HepG2 (cell line): Measurements from ENCODE around the gene CLDN15. TPM values are rescaled to one million over a fixed set of nuclear protein-coding genes. Genes with fewer than 3 reads are reported as not detected.

Experiments used
- BCLAF1 ChIP-seq: fragments of 450-650 bp; IDR thresholded peaks from 2 replicates; pipeline ENCODE4 v1.6.1; 2017; ENCODE audit warnings: mild to moderate bottlenecking
- GPBP1L1 ChIP-seq: sonication (generic); formaldehyde crosslinking; IDR thresholded peaks from 2 replicates; pipeline ENCODE4 v1.5.0; 2020; ENCODE audit warnings: mild to moderate bottlenecking, missing genetic modification reagents
- HNF4G ChIP-seq, 2 experiments: sonication (generic) in 1 of 2; formaldehyde crosslinking in 1 of 2; IDR thresholded peaks; 2 replicates each; pipeline versions ENCODE4 v1.4.0 to v1.6.1; 2011 to 2020; ENCODE audit warnings: borderline replicate concordance in 2 of 2, low read depth in 2 of 2, mild to moderate bottlenecking in 2 of 2, low read length in 1 of 2, missing genetic modification reagents in 1 of 2, moderate library complexity in 1 of 2
- MIER2 ChIP-seq: IDR thresholded peaks from 2 replicates; pipeline ENCODE4 v1.6.1; 2016; ENCODE audit warnings: missing biosample characterization, missing genetic modification reagents
- RORA ChIP-seq: sonication (generic); formaldehyde crosslinking; IDR thresholded peaks from 2 replicates; pipeline ENCODE4 v1.5.0; 2020; ENCODE audit warnings: mild to moderate bottlenecking, missing genetic modification reagents, moderate library complexity
- SALL2 ChIP-seq: sonication (generic); formaldehyde crosslinking; IDR thresholded peaks from 2 replicates; pipeline ENCODE4 v1.8.1; 2023; ENCODE audit warnings: mild to moderate bottlenecking, missing genetic modification reagents, inconsistent platforms
- ZFP36L1 ChIP-seq: sonication (generic); formaldehyde crosslinking; IDR thresholded peaks from 2 replicates; pipeline ENCODE4 v1.8.0; 2022; ENCODE audit warnings: mild to moderate bottlenecking, missing genetic modification reagents, moderate library complexity
- ZFP62 ChIP-seq: sonication (generic); formaldehyde crosslinking; IDR thresholded peaks from 2 replicates; pipeline ENCODE4 v1.4.0; 2020; ENCODE audit warnings: missing genetic modification reagents
- ZNF253 ChIP-seq: sonication (generic); formaldehyde crosslinking; IDR thresholded peaks from 2 replicates; pipeline ENCODE4 v1.8.0; 2022; ENCODE audit warnings: mild to moderate bottlenecking, missing genetic modification reagents, borderline replicate concordance
- ZNF333 ChIP-seq: sonication (generic); formaldehyde crosslinking; IDR thresholded peaks from 2 replicates; pipeline ENCODE4 v1.4.0; 2020; ENCODE audit warnings: mild to moderate bottlenecking, missing genetic modification reagents, borderline replicate concordance
- ZNF335 ChIP-seq: sonication (generic); formaldehyde crosslinking; IDR thresholded peaks from 2 replicates; pipeline ENCODE4 v1.4.0; 2020; ENCODE audit warnings: missing genetic modification reagents
- ZNF572 ChIP-seq: sonication (generic); formaldehyde crosslinking; IDR thresholded peaks from 2 replicates; pipeline ENCODE4 v1.5.1; 2020; ENCODE audit warnings: mild to moderate bottlenecking, missing genetic modification reagents
- ZNF749 ChIP-seq: sonication (generic); formaldehyde crosslinking; IDR thresholded peaks from 2 replicates; pipeline ENCODE4 v1.8.0; 2022; ENCODE audit warnings: mild to moderate bottlenecking, missing genetic modification reagents, moderate library complexity, borderline replicate concordance
- ZSCAN30 ChIP-seq: sonication (generic); formaldehyde crosslinking; IDR thresholded peaks from 2 replicates; pipeline ENCODE4 v1.5.0; 2020; ENCODE audit warnings: mild to moderate bottlenecking, missing genetic modification reagents
- polyA plus RNA-seq, 8 experiments: library from polyadenylated mRNA; depleted of rRNA in 3 of 8; stranded (reverse) in 7 of 8; unstranded in 1 of 8; fragments of >200 nt; fragmentation: Illumina TruSeq in 4 of 8; extraction: Trizol in 4 of 8; gene quantifications; 2 replicates each; pipeline versions ENCODE4 v1.2.1 to v1.2.3, GENCODE V29; 2011 to 2016; ENCODE audit warnings: low read depth in 4 of 8, missing spikeins in 1 of 8, mixed read lengths in 1 of 8; ENCODE audit not compliant: insufficient read depth in 1 of 8
- total RNA-seq, 5 experiments: library from RNA; depleted of rRNA; stranded (reverse); fragments of >200 nt; fragmentation: Illumina TruSeq; extraction: Trizol; gene quantifications; 2 replicates each; pipeline ENCODE4 v1.2.3, GENCODE V29; 2016; ENCODE audit warnings: low read depth in 1 of 5
- TF ChIP-seq, protein P1 (sequence below): sonication (generic); formaldehyde crosslinking; IDR thresholded peaks from 2 replicates; pipeline ENCODE4 v1.5.0; 2020; ENCODE audit warnings: mild to moderate bottlenecking, missing genetic modification reagents
- TF ChIP-seq, protein P2 (sequence below): sonication (generic); formaldehyde crosslinking; IDR thresholded peaks from 2 replicates; pipeline ENCODE4 v1.4.0; 2020; ENCODE audit warnings: missing genetic modification reagents, borderline replicate concordance
- TF ChIP-seq, protein P3 (sequence below): sonication (generic); IDR thresholded peaks from 2 replicates; pipeline ENCODE4 v1.6.1; 2016; ENCODE audit warnings: low read depth, borderline replicate concordance

CLDN15 gene
- total and polyA plus RNA-seq, 2 of the 13 experiments (the other 11 are each of a cell fraction or from before 2014, with no cell fraction given): 7.1 to 17.8 TPM

GRCh38 chr7:101244375-101245146 is 7.0 kb upstream of the CLDN15 start, which contains the start of gene FIS1 (continued):
- TF ChIP-seq, protein P1, sequence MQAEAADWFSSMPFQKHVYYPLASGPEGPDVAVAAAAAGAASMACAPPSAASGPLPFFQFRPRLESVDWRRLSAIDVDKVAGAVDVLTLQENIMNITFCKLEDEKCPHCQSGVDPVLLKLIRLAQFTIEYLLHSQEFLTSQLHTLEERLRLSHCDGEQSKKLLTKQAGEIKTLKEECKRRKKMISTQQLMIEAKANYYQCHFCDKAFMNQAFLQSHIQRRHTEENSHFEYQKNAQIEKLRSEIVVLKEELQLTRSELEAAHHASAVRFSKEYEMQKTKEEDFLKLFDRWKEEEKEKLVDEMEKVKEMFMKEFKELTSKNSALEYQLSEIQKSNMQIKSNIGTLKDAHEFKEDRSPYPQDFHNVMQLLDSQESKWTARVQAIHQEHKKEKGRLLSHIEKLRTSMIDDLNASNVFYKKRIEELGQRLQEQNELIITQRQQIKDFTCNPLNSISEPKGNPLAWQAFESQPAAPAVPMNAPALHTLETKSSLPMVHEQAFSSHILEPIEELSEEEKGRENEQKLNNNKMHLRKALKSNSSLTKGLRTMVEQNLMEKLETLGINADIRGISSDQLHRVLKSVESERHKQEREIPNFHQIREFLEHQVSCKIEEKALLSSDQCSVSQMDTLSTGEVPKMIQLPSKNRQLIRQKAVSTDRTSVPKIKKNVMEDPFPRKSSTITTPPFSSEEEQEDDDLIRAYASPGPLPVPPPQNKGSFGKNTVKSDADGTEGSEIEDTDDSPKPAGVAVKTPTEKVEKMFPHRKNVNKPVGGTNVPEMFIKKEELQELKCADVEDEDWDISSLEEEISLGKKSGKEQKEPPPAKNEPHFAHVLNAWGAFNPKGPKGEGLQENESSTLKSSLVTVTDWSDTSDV (CRISPR knock-in tag): 0 out of 2 replicates have a peak, but pooled peaks have one; percentile 44
- peak; percentile 40; the same call in 1 of the 2 replicates for TF ChIP-seq ZNF335 (CRISPR knock-in tag)
- TF ChIP-seq GPBP1L1 (CRISPR knock-in tag): no peak
- TF ChIP-seq BCLAF1: no peak
- TF ChIP-seq RORA (CRISPR knock-in tag): no peak
- no peak for TF ChIP-seq ZNF572
- no peak for TF ChIP-seq ZNF749
- 0 out of 2 replicates have a peak, but pooled peaks have one; percentile 41 for TF ChIP-seq ZFP36L1 (CRISPR knock-in tag)
- TF ChIP-seq HNF4G (IDR thresholded peaks at IDR 0.05; ENCODE audit: borderline replicate concordance, low read depth, low read length): no peak
- TF ChIP-seq HNF4G (CRISPR knock-in tag; IDR thresholded peaks at IDR 0.05; ENCODE audit: borderline replicate concordance, low read depth): peak; percentile 63; the same call in 1 of the 2 replicates
- TF ChIP-seq, protein P2, sequence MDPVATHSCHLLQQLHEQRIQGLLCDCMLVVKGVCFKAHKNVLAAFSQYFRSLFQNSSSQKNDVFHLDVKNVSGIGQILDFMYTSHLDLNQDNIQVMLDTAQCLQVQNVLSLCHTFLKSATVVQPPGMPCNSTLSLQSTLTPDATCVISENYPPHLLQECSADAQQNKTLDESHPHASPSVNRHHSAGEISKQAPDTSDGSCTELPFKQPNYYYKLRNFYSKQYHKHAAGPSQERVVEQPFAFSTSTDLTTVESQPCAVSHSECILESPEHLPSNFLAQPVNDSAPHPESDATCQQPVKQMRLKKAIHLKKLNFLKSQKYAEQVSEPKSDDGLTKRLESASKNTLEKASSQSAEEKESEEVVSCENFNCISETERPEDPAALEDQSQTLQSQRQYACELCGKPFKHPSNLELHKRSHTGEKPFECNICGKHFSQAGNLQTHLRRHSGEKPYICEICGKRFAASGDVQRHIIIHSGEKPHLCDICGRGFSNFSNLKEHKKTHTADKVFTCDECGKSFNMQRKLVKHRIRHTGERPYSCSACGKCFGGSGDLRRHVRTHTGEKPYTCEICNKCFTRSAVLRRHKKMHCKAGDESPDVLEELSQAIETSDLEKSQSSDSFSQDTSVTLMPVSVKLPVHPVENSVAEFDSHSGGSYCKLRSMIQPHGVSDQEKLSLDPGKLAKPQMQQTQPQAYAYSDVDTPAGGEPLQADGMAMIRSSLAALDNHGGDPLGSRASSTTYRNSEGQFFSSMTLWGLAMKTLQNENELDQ (CRISPR knock-in tag): no peak
- TF ChIP-seq ZNF333: 0 out of 2 replicates have a peak, but pooled peaks have one; percentile 17
- peak; percentile 49 for TF ChIP-seq SALL2 (CRISPR knock-in tag)
- 0 out of 2 replicates have a peak, but pooled peaks have one; percentile 65 for TF ChIP-seq ZNF253
- TF ChIP-seq MIER2: no peak
- no peak for TF ChIP-seq ZFP62 (CRISPR knock-in tag)
- TF ChIP-seq, protein P3, sequence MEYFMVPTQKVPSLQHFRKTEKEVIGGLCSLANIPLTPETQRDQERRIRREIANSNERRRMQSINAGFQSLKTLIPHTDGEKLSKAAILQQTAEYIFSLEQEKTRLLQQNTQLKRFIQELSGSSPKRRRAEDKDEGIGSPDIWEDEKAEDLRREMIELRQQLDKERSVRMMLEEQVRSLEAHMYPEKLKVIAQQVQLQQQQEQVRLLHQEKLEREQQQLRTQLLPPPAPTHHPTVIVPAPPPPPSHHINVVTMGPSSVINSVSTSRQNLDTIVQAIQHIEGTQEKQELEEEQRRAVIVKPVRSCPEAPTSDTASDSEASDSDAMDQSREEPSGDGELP: peak; percentile 88
- no peak for TF ChIP-seq ZSCAN30 (CRISPR knock-in tag)
